Globus pallidus (tissue), 1 donor: ENCODE data around the gene RAP1GAP2.

Source experiments
- DNase-seq: peaks from one replicate; pipeline ENCODE4 v3.0.0-alpha.2; 2015; ENCODE audit warnings: low spot score

RAP1GAP2 gene

GRCh38 chr17:2911755-2912111 lies 115.5 kb downstream of the RAP1GAP2 start:
- DNase-seq: no peak

- no peak for DNase-seq
Measured at GRCh38 chr17:2912754-2913153, 116.5 kb downstream of the RAP1GAP2 start.

GRCh38 chr17:2916461-2916860 lies 120.2 kb downstream of the RAP1GAP2 start:
- DNase-seq: no peak

- DNase-seq: no peak
Measured at GRCh38 chr17:2921443-2921842, 125.2 kb downstream of the RAP1GAP2 start.

- DNase-seq: no peak
Measured at GRCh38 chr17:2924211-2924610, 128.0 kb downstream of the RAP1GAP2 start.

- DNase-seq: no peak
Measured at GRCh38 chr17:2925011-2925410, 128.8 kb downstream of the RAP1GAP2 start.

GRCh38 chr17:2926019-2926650 lies 129.9 kb downstream of the RAP1GAP2 start:
- DNase-seq: peak; percentile 10

- DNase-seq: no peak
Measured at GRCh38 chr17:2928294-2928890, 132.2 kb downstream of the RAP1GAP2 start.

GRCh38 chr17:2929881-2930533 lies 133.8 kb downstream of the RAP1GAP2 start:
- DNase-seq: no peak

GRCh38 chr17:2931876-2932275 lies 135.6 kb downstream of the RAP1GAP2 start:
- DNase-seq: no peak

- no peak for DNase-seq
Measured at GRCh38 chr17:2932946-2933345, 136.7 kb downstream of the RAP1GAP2 start.

GRCh38 chr17:2933606-2934005 lies 137.4 kb downstream of the RAP1GAP2 start:
- no peak for DNase-seq

GRCh38 chr17:2935632-2936031 lies 139.4 kb downstream of the RAP1GAP2 start:
- DNase-seq: no peak

GRCh38 chr17:2936351-2936750 lies 140.1 kb downstream of the RAP1GAP2 start:
- no peak for DNase-seq

- no peak for DNase-seq
Measured at GRCh38 chr17:2936771-2937321, 140.6 kb downstream of the RAP1GAP2 start.

- no peak for DNase-seq
Measured at GRCh38 chr17:2937331-2938003, 141.2 kb downstream of the RAP1GAP2 start.

GRCh38 chr17:2939714-2940351 lies 143.6 kb downstream of the RAP1GAP2 start:
- DNase-seq: no peak

GRCh38 chr17:2940352-2940751 lies 144.1 kb downstream of the RAP1GAP2 start:
- peak; percentile 64 for DNase-seq

- DNase-seq: no peak
Measured at GRCh38 chr17:2943981-2944380, 147.7 kb downstream of the RAP1GAP2 start.

- no peak for DNase-seq
Measured at GRCh38 chr17:2945299-2945698, 149.1 kb downstream of the RAP1GAP2 start.

GRCh38 chr17:2946144-2946543 lies 149.9 kb downstream of the RAP1GAP2 start:
- DNase-seq: no peak

GRCh38 chr17:2947588-2947950 lies 151.3 kb downstream of the RAP1GAP2 start:
- no peak for DNase-seq
